IPS-15b (cell line): Measurements from ENCODE around the gene ZNF570.

ENCODE experiments used
- H3K27me3 ChIP-seq: one replicate; pipeline ENCODE4 v1.6.1; 2013; ENCODE audit warnings: low read length; ENCODE audit not compliant: control insufficient read depth, insufficient read depth
- H3K36me3 ChIP-seq: one replicate; pipeline ENCODE4 v1.6.1; 2013; ENCODE audit warnings: low read length; ENCODE audit not compliant: control insufficient read depth, insufficient read depth
- H3K4me1 ChIP-seq: one replicate; pipeline ENCODE4 v1.6.1; 2013; ENCODE audit warnings: mild to moderate bottlenecking, low read length; ENCODE audit not compliant: control insufficient read depth, insufficient read depth
- H3K4me3 ChIP-seq: one replicate; pipeline ENCODE4 v1.5.1; 2013; ENCODE audit warnings: low read depth, low read length
- H3K9ac ChIP-seq: one replicate; pipeline ENCODE4 v1.6.1; 2013; ENCODE audit warnings: low read depth, mild to moderate bottlenecking, low read length
- H3K9me3 ChIP-seq: one replicate; pipeline ENCODE4 v1.6.1; 2013; ENCODE audit warnings: mild to moderate bottlenecking, low read length; ENCODE audit not compliant: control insufficient read depth, insufficient read depth

ZNF570 gene

GRCh38 chr19:37506387-37507166 is 37.4 kb downstream of the ZNF570 start, which contains the start of gene ZNF793:
TSS of gene ZNF793 (plus strand) at chr19:37506939. CDS start at chr19:37523440, 16,501 bp downstream.
- Histone ChIP-seq H3K4me1 (peaks cover 4% of the 10 kb centered on the region), H3K9me3 (no peaks in the 10 kb centered on the region), H3K4me3 (peak within 1 kb of the TSS; percentile 92), H3K27me3 (no peaks in the 10 kb centered on the region), H3K36me3 (no peaks in the 10 kb centered on the region), H3K9ac (peak within 1 kb of the TSS; percentile 98)

GRCh38 chr19:37507167-37507464 is 38.0 kb downstream of the ZNF570 start:
- Histone ChIP-seq H3K4me1 (peaks cover 4% of the 10 kb centered on the region), H3K36me3 (no peaks in the 10 kb centered on the region), H3K9ac (peak overlapping the region; percentile 98), H3K9me3 (no peaks in the 10 kb centered on the region), H3K4me3 (peak overlapping the region; percentile 92), H3K27me3 (no peaks in the 10 kb centered on the region)

GRCh38 chr19:37511186-37511585 is 42.0 kb downstream of the ZNF570 start:
- H3K9me3 ChIP-seq: no peaks in the 10 kb centered on the region
- no peak overlapping the region for H3K9ac ChIP-seq
- no peak overlapping the region for H3K4me3 ChIP-seq
- no peaks in the 10 kb centered on the region for H3K27me3 ChIP-seq
- no peaks in the 10 kb centered on the region for H3K36me3 ChIP-seq
- no peaks in the 10 kb centered on the region for H3K4me1 ChIP-seq

DNA sequence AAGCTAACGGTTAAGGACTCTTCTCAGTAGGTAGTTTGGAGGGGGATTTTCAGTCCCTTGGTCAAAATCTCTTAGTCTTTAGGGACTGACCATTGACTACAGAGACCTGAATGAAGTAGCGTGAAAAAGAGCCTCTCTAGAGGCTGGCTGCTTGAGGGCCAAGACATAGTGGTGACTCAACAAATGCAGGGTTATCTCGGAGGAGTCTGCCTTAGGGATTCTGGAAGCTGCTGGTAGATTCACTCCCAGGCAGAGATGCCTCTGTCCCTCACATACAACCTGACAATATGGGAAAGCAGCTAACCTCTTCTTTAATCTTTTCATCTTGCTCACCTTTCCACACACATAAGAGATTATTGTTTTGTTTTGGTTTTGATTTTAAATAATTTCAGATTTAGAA is 42.7 kb downstream of the ZNF570 start:
- Histone ChIP-seq H3K4me3 (no peak overlapping the region), H3K36me3 (no peaks in the 10 kb centered on the region), H3K9me3 (no peaks in the 10 kb centered on the region), H3K27me3 (no peaks in the 10 kb centered on the region), H3K9ac (no peak overlapping the region), H3K4me1 (no peaks in the 10 kb centered on the region)

DNA sequence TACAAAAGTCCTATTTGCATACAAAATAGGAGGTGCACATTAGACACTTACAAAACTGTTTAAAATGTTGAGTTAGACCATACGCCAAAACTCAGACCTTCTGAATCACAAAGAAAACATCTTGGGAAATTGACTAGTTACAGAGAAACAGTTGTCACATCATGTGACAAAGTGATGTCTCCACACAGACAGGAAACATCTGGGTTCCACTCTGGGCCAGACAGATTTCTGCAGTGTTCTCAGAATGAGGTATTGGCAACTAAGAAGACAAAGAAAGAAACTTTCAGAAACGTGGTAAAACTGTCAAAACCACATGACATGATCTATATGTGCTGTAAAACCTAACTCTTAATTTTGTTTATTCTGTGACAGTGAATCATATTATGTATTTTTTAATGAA is 44.2 kb downstream of the ZNF570 start:
- Histone ChIP-seq H3K4me3 (no peak overlapping the region), H3K4me1 (no peaks in the 10 kb centered on the region), H3K36me3 (no peaks in the 10 kb centered on the region), H3K27me3 (no peaks in the 10 kb centered on the region), H3K9ac (no peak overlapping the region), H3K9me3 (no peaks in the 10 kb centered on the region)

GRCh38 chr19:37519890-37520289 is 50.7 kb downstream of the ZNF570 start:
- Histone ChIP-seq H3K4me3 (no peak overlapping the region), H3K36me3 (peaks cover 9% of the 10 kb centered on the region), H3K9ac (no peak overlapping the region), H3K27me3 (no peaks in the 10 kb centered on the region), H3K9me3 (no peaks in the 10 kb centered on the region), H3K4me1 (no peaks in the 10 kb centered on the region)

DNA sequence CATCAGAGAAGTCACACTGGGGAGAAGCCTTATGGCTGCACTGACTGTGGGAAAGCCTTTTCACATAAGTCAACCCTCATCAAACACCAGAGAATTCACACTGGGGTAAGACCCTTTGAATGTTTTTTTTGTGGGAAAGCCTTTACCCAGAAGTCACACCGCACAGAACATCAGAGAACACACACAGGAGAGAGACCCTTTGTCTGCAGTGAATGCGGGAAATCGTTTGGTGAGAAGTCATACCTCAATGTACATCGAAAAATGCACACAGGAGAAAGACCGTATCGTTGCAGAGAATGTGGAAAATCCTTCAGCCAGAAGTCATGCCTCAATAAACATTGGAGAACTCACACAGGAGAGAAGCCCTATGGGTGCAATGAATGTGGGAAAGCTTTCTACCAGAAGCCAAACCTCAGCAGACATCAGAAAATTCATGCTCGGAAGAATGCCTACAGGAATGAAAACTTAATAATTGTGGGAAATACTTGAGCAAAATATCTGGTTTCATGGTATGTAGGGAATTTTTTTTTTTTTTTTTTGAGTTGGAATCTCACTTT is 68.3 kb downstream of the ZNF570 start:
- H3K36me3 ChIP-seq: peaks cover 39% of the 10 kb centered on the region
- H3K4me1 ChIP-seq: no peaks in the 10 kb centered on the region
- H3K9ac ChIP-seq: no peak overlapping the region
- H3K27me3 ChIP-seq: no peaks in the 10 kb centered on the region
- no peak overlapping the region for H3K4me3 ChIP-seq
- peaks cover 27% of the 10 kb centered on the region for H3K9me3 ChIP-seq
